Dermis microvascular lymphatic vessel endothelial cell (primary cell): ENCODE results near the gene COL16A1. TPM values are rescaled to one million over a fixed set of nuclear protein-coding genes. Genes with fewer than 3 reads are reported as not detected.
A peak's percentile ranks its signal among the peaks of the same experiment; 100 is the strongest.
"Not testable (repeated sequence)": the region's sequence is repeated elsewhere in the genome, so short reads cannot be mapped to it uniquely, and the experiment has no call there.

Experiments used
- DNase-seq, 2 donors: peaks; one replicate each; pipeline versions ENCODE4 v3.0.0 to v3.0.0-alpha.2; 2010; ENCODE audit warnings: low read depth in 2 of 2
- total RNA-seq: library from RNA; depleted of rRNA; stranded (reverse); fragments of >200 nt; gene quantifications from 2 replicates; pipeline ENCODE4 v1.2.1, GENCODE V29; 2014

The COL16A1 gene
- total RNA-seq, 1 donor from 2014 or later = 0.26 TPM

DNA sequence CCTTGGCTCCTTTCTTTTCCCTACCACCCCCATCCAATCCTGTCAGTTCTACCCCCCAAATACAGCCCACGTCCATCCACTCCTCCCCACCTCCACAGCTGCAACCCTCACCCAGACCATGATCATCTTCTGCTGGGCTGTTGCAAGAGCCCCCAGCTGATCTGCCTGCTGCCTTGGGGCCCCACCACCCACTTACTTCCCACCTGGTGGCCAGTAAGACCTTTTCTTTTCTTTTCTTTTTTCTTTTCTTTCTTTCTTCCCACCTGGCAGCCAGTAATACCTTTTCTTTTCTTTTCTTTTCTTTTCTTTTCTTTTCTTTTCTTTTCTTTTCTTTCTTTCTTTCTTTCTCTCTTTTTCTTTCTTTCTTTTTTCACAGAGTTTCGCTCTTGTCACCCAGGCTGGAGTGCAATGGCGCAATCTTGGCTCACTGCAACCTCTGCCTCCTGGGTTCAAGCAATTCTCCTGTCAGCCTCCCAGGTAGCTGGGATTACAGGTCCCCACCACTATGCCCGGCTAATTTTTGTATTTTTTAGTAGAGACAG lies 3.3 kb upstream of the COL16A1 start:
- DNase-seq = not testable (repeated sequence)

DNA sequence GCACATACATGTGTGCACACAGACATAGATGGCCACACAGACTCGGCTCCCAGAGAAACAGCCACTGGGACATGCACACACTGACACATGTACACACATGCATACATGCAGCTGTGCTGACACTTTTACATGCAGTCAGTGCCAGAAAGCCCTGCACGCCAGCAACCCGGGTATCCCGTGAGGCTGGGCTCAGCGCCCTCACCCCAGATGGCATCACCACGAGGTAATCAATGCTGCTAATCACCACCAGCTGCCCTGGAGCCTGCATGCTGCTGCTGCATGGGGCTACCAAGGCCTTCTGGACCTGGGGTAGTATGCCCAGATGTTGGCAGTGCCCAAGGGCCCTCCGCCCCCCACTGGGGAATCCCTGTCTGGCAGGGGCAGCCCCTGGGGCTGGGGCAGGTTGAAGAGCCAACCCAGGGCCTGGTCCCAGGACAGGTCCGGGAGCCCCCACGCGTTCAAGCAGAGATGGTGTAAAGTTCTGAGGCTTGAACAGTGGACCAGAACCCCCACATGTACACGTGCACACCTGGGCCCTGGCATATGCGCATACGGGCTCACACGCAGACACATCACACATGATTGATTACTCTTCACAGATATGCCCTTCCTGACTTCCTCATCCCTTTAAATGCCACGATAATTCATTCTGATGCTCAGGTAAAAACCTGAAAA lies 2.7 kb upstream of the COL16A1 start:
- DNase-seq = no peak

DNA sequence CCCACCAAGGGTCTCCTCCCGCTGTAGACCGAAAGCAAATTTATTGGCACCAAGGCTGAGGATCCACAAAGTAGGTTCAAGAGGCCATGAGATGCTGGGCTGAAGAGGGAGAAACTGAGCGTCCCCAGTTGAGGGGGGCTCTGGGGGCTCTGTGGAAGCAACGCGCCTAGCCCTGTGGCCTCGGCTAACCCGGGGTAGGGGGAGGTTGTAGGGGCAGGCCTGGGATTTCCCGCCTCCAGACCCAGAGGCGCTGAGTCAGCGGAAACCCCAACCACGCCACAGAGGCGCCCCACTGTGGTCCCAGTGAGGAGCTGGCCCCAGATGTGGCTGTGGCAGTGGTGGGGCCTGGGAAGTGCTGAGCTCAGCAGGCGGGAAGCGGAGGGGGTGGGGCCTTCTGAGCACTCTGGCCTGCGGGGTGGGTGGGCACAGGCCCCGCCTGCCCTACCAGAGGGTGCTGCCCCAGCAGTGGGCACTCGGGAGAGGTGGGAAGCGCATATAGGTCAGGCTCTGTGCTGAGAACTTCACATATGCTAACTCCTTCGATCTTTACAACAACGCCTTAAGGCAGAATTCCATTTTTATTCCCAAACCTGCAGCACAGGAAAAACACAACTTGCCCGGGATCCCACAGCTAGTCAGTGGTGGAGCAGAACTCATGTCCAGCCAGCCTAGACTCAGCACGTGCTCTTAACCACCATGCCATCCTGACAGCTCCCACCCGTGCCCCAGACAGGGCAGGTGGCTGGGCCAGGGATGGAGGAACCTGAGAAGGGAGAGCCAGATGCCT lies 1.5 kb upstream of the COL16A1 start:
- DNase-seq = peak in 1 of 2 donors; percentile 44

DNA sequence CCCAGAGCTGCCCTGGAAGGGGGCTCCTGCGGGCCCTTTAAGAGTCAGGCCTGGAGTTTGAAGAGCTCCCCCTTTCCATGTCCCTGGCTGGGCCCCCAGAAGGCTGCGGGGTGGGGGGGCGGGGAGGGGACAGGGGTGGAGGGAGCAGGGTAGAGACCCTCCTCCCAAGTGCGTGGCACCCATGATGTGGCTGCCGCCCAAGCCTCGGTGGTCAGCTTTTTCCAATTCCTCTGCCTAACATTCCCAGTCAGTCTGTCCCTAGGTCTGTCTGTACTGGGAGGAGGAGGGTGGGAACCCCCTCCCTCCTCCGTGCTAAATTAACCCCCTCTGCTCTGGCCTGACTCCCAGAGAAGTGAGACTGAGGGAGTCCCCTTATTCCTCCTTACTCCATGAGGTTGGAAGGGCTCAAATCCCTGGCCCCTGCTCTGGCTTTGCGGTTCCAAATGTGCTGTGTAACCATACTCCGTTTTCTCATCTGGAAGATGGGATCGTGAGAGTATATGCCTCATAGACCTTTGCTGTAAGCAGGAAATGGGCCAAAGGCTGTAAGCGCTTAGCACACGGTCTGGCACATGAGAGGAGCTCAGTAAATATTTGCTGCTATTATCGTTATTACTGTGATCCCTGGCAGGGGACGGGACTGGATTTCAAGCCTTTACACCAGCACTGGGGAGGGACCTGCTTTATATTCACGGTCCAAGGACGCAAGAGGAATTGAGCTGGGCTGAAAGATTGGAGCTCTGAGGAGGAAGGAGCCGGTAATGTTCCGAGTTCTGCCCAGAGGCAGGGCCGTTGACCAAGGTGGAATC lies 658 bp upstream of the COL16A1 start:
- DNase-seq = peak in 1 of 2 donors; percentile 16

DNA sequence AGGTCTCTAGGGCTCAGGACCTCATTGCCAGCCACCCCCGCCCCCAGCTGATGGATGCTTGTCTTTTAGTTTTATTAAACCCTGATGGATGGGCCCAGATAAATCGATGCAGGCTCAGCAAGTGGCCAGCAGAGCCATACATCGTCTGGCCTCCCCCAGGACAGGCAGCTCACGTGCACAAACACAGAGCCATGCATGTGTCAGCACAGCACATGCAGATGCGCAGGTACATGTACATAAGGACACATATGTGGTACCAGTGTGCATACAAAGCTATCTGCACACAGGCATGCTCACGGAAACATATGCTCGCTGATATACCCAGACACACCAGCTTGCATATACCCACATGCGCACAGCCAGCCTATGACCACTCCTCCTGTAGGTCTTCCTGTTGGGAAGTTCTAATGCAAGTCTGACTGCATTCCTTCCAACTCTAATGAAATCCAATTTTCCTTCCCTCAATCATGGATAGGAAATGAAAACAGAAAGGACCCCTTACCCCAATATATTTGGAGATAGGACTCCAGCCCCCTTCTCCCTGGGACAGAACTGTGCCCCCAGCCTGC lies 897 bp downstream of the COL16A1 start:
- no peak for DNase-seq

DNA sequence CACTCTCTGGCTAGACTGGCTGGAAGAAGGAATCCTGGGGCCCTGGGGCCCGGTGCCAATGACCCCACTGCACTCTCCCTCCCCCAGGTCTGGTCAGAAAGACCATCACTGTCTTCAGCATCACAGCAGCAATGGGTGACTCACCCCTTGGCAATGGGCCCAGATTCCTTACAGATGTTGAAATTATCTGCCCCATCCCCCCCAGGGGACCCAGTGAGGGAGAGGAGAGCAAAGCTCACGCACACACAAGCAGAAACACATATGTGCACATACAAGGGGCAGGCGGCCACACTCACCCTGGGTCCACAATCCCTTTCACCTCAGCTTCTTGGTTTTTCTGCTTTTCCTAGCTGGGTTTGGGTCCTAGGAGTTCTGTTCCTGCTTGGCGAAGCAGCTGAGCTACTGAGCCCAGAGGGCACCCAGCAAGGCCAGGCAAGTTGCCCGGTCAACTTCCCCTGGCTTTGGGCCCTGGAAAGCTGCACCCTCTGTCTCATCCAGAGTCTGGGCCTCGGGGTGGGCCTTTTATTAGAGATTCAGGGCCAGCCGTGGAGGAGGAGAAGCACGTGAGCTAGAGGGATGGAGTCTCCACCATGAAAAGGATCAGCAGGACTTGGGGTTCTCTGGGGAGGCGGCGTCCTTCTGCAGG lies 2.6 kb downstream of the COL16A1 start:
- peak; percentile 51 to 74 for DNase-seq

DNA sequence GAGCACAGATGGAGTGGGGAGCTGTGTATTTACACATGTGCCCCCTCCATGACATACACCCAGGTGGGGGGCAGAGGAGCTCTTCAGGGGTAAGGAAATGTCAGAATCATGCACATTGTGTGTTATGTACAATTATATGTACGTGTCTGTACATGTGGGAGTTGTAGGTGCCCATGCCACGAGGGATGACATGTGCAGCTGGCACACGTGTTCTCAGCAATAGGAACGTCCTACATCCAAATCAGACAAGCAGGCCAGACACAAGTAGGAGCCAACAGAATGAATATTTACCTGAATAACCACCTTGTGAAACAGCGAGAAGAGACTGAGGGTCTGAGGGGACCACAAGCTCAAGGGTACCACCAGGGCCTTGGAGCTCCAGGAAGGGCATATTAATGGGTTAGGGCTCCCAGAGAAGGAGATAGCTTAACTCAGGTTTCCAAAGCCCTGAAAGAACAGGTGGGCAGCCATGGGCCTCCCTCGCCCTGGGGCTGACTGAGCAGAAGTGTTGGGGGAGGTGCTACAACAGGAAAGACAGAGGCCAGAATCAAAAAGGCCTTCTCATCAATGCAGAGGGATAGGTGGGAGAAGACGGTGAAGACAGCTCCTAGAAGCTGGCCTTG lies 3.2 kb downstream of the COL16A1 start:
- DNase-seq = no peak

DNA sequence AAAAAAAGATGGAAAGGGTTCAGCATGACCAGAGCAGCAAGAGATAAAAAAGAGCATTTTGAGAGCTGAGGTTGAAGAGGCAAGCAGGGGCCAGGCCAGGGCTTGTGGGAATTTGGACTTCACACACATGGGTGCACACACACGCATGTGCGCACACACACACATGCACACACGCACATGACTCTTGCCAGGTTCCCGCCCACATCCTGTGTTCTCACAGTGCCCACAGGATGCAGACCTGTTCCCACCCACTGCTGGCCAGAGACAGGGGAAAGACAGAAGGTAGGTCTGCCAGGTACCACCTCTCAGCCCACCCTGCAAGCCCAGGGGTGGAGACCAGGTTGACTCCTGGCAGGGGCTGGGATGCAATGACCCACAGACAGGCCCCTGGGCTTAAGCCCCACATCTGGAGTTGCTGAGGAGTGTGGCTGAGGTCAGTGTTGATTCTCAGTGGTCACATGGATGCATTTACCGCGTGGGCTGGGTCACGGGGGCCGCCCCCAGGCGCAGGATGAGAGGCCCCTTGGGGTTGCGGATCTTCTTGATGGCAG lies 4.4 kb downstream of the COL16A1 start:
- peak; percentile 49 to 56 for DNase-seq

DNA sequence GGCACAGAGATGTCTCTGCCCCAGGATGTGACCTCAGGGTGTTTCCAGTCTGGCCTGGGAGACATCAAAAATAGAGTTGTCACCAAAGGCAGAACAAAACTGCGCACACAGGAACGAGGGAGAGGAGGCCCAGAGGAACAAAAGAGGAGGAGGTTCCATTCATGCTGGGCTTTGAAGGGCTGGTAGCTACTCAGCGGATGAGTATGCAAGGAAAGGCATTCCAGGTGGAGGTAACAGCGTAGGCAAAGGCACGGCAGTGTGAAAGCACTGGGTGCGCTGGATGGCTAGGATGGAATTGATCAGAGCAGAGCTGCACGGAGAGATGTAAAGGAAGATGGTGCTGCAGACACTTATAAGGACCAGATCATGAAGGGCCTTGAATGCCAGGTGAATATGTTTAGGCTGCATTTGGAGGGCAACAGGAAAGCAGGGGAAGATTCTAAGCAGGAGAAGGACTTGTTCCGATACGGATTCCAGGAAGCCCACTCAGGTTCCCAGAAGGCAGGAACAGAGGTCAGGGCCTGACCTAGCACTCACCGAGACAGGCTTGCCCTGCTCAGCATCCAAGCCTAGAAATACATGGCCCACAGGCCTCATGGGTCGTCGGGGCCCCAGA lies 6.3 kb downstream of the COL16A1 start:
- no peak for DNase-seq

DNA sequence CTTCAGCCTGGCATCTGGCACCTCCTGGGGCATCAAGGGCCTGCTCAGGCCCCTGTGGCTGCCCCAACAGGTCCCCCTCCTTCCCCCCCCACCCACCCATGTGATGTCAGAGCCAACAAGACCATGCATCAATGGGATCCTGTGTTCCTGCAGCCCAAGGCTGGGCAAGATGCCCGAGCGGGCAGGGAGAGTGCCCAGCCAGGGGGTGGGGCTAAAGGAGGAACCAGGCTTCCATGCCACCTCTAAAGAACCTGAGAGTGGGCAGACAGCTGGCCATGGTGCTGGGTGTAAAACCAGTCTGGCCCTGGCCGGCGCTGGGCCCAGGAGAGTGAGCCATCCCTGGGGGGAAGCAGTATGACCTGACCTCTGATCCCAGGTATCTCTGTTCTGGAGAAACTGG lies 7.6 kb downstream of the COL16A1 start:
- no peak for DNase-seq

DNA sequence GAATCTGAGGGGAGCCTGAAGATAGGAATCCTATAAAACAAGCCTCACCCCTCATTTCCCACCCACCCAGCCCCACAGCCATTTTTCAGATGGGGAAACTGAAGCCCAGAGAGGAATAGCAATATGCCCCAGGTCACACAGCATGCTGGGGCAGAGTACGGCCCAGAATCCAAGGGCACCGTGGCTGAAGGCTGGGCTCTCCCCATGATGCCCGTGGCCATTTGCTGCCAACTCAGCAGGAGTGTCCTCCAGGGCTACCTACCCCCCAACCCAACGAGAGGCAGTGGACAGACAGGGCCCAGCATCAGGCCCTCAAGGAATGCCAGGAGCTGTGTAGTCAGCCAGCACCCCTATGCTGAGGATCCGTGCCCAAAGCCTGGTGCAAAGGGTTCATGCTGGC lies 8.5 kb downstream of the COL16A1 start:
- DNase-seq = no peak

DNA sequence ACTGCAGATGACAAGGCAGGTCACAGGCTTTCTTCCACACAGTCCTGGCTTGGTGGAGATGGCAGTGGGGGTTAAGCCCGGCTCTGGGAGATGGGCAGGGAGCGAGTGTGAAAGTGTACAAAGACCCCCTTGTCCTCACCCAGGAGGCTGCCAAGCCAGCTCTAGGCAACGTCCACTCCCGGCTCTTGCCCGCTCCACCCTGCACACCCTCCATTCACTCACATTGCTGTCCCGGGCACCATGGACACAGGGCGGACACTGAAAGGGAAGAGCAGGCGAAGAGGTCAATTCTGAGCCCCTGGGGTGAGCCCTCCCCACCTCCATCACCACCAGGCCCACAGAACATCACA lies 8.9 kb downstream of the COL16A1 start:
- no peak for DNase-seq

DNA sequence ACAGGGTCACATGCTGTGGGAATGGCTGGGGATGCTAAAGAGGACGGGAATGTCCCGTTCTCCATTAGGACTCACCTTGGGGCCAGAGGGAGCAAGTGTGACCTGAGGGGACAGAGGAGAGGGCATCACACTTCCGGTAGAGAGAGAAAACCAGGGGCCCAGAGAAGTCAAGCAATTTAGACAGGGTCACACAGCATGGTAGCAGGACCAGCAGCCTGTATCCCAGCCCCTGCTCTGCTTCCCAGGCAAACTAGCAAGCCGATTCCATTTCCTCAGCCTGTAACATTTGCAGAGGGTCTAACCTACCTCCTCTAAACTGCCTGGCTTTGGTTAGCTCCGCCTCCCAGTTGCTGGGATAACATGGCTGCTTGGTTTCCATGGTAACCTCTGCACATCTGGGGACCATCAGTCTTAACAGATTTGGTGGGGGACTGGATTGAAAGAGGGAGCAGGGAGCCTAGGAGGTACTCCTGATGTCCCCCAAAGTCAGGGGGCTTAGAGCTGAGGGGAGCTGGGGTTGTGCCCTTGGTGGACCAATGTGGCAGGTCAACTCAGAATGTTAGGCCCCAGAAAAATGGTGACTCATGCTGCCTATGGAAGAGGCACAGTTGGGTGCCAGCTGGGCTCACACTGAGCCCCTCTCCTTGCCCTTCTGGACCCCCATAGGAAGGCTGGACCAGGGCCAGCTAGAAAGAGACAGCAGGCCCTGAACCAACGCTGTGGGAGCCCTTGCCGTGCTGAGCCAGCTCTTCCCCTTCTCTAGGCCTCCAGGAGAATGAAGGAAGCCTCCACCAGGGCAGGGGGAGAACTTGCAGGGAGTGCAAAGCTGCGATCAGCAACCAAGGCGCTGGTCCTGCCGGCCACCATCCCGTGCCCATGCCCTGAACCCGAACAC lies 9.5 kb downstream of the COL16A1 start:
- DNase-seq = no peak

DNA sequence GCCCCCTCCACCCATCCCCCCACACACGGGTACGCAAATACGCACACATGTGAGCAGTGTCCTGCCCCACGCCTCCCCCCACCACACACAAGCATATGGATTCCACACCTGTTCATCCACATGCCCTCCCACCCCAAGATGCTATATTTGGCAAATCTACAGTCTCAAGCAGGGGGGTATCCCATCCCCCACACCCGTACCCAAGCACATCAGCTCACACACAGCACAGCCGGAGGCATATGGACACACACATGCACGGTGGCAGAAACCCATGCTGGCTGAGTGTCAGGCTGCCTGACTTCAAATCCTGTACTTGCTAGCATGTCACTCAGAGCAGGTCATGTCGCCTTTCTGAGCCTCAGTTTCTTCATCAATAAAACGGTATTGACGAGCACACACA lies 10.6 kb downstream of the COL16A1 start:
- no peak for DNase-seq

DNA sequence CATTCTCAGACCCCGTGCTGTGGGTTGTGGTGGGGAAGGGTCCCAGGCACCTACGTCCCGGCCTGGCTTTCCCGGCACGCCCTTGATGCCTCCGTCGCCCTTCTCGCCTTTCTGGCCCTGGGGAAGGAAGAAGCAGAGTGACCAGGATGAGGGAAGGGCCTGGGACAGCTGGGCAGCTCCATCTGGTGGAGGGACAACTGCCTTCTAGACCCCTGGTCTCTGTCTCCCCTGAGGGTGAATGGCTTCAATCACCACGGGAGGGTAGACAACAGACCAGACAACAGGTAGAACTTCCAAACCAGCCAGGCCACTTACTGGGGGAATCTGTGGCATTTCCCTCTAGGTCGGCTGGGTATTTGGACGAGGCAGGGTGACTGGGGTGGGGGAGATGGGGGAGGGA lies 11.9 kb downstream of the COL16A1 start:
- no peak for DNase-seq

DNA sequence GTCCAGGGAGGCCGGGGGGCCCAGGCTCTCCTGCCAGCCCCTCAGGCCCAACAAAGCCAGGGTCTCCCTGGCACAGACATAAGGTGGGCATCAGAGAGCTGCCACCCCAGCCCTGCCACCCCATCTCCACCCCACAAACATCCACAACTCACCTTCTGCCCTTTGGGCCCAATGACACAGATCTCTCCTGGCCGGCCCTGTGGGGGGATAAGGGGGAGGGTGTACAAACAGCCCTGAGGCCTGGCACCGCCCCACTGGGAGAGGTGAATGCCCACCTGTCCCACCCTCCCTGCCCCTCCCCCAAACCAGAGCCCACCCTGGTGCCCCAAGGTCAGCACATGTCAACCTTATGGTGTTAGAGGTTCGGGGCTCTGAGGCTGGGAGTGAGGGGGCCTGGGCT lies 12.4 kb downstream of the COL16A1 start:
- no peak for DNase-seq

DNA sequence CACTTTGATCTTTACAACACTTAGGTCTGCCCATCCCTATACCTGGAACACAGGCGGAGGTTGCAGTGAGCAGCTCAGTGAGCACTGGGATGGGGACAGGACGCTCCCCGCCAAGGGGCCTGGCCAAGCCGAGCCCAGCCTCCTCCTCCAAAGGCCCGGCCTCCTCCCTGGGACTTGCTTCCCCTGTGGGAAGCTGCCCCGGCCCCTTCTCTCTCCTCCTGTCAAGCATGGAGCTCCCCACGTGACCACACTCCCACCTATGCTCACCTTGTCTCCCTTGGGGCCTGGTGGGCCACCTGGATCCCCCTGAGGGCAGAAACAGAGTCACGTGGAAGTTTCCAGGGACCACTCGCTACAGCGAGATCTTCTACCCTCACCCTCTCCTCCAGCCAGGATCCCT lies 12.9 kb downstream of the COL16A1 start:
- no peak for DNase-seq

DNA sequence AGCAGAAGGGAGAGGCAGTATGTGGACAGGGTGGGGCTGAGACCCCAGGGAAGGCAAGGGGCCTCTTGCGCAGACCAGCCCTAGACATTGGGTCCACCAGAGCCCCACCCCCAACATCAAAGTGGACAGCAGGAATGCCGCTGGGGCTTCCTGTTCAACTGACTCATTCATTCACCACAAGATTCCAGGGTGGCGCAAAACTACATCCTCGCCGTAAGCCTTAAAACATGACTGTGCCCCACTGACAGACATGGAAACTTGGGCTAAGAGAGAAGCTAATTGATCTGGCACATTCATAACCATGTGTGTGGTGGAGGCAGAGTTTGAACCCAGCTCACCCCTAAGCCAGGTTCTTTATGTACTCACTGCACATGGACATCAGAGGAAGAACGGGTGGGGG lies 14.0 kb downstream of the COL16A1 start:
- DNase-seq = peak in 1 of 2 donors; percentile 80

DNA sequence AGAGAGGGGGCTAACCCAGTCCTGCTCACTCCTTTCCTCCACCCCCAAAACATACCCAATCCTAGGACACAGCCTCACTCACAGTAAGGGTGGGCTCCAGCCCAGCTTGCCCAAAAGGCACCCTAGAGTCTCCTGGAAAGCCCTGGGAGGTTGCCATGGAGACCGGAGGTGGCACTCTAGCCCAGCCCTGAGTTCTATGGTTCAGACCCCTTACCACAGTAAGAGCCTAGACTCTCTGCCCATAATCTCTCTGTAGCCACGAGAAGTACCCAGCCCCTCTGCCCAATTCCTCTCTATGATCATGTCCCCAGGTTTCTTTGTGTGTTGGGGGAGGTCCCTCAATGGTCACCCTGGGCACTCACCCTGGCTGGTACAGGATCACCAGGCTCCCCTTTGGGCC lies 14.4 kb downstream of the COL16A1 start:
- no peak for DNase-seq
